Measurements from ENCODE around the gene MYRFL.
"Not testable (repeated sequence)": the region's sequence is repeated elsewhere in the genome, so short reads cannot be mapped to it uniquely, and the experiment has no call there.

MYRFL gene

GRCh38 chr12:69846976-69847375 is 21.9 kb downstream of the MYRFL start:
- no peaks in the 10 kb centered on the region for H3K4me1 ChIP-seq (ENCODE audit: insufficient read depth, low read length, poor library complexity, severe bottlenecking)
- no peak overlapping the region for H3K9ac ChIP-seq (ENCODE audit: low read depth, low read length, poor library complexity, severe bottlenecking)
- H4K20me1 ChIP-seq (ENCODE audit: insufficient read depth, low read length, poor library complexity, severe bottlenecking): no peaks in the 10 kb centered on the region
- H3K79me2 ChIP-seq (ENCODE audit: insufficient read depth, low read length): no peaks in the 10 kb centered on the region
- H3K27me3 ChIP-seq (ENCODE audit: insufficient read depth, low read length, poor library complexity, severe bottlenecking): no peaks in the 10 kb centered on the region
- no peak overlapping the region for H2AFZ ChIP-seq (ENCODE audit: low read length)
- H3K36me3 ChIP-seq (ENCODE audit: insufficient read depth, low read length): no peaks in the 10 kb centered on the region
- TF ChIP-seq CTCF (conservative IDR thresholded peaks at IDR 0.05; ENCODE audit: low read length) (no peak), EZH2phosphoT487 (IDR thresholded peaks at IDR 0.05; ENCODE audit: borderline replicate concordance) (no peak)
- H3K4me2 ChIP-seq (ENCODE audit: low read depth, low read length, poor library complexity, severe bottlenecking): no peak overlapping the region
- H3K9me2 ChIP-seq (replicated peaks; ENCODE audit: low read depth, low read length): no peaks in the 10 kb centered on the region
- H3K9me3 ChIP-seq (ENCODE audit: insufficient read depth, low read depth, low read length): no peaks in the 10 kb centered on the region
- H3F3A ChIP-seq (ENCODE audit: low read depth): no peaks in the 10 kb centered on the region
- no peak overlapping the region for H3K4me3 ChIP-seq (ENCODE audit: low read length, poor library complexity, severe bottlenecking)

- no peaks in the 10 kb centered on the region for H3K79me2 ChIP-seq (ENCODE audit: insufficient read depth, low read length)
- no peaks in the 10 kb centered on the region for H3K36me3 ChIP-seq (ENCODE audit: insufficient read depth, low read length)
- H3F3A ChIP-seq (ENCODE audit: low read depth): no peaks in the 10 kb centered on the region
- H3K9me2 ChIP-seq (replicated peaks; ENCODE audit: low read depth, low read length): no peaks in the 10 kb centered on the region
- H3K4me1 ChIP-seq (ENCODE audit: insufficient read depth, low read length, poor library complexity, severe bottlenecking): no peaks in the 10 kb centered on the region
- H3K4me3 ChIP-seq (ENCODE audit: low read length, poor library complexity, severe bottlenecking): no peak overlapping the region
- no peak overlapping the region for H2AFZ ChIP-seq (ENCODE audit: low read length)
- peaks cover 6% of the 10 kb centered on the region; the same call in 1 of the 2 replicates for H3K9me3 ChIP-seq (ENCODE audit: insufficient read depth, low read depth, low read length)
- no peaks in the 10 kb centered on the region for H4K20me1 ChIP-seq (ENCODE audit: insufficient read depth, low read length, poor library complexity, severe bottlenecking)
- H3K9ac ChIP-seq (ENCODE audit: low read depth, low read length, poor library complexity, severe bottlenecking): no peak overlapping the region
- no peak overlapping the region for H3K4me2 ChIP-seq (ENCODE audit: low read depth, low read length, poor library complexity, severe bottlenecking)
- no peak for TF ChIP-seq CTCF (conservative IDR thresholded peaks at IDR 0.05; ENCODE audit: low read length)
- TF ChIP-seq EZH2phosphoT487 (IDR thresholded peaks at IDR 0.05; ENCODE audit: borderline replicate concordance): no peak
- H3K27me3 ChIP-seq (ENCODE audit: insufficient read depth, low read length, poor library complexity, severe bottlenecking): no peaks in the 10 kb centered on the region
Observed at GRCh38 chr12:69851976-69852375, 26.9 kb downstream of the MYRFL start.

- not testable (repeated sequence) for H3K9me3 ChIP-seq (ENCODE audit: insufficient read depth, low read depth, low read length); H3K4me3 ChIP-seq (ENCODE audit: low read length, poor library complexity, severe bottlenecking); H3K4me1 ChIP-seq (ENCODE audit: insufficient read depth, low read length, poor library complexity, severe bottlenecking); H3K9me2 ChIP-seq (replicated peaks; ENCODE audit: low read depth, low read length); H3K79me2 ChIP-seq (ENCODE audit: insufficient read depth, low read length); H3K36me3 ChIP-seq (ENCODE audit: insufficient read depth, low read length); H2AFZ ChIP-seq (ENCODE audit: low read length); H4K20me1 ChIP-seq (ENCODE audit: insufficient read depth, low read length, poor library complexity, severe bottlenecking); H3K27me3 ChIP-seq (ENCODE audit: insufficient read depth, low read length, poor library complexity, severe bottlenecking); H3K9ac ChIP-seq (ENCODE audit: low read depth, low read length, poor library complexity, severe bottlenecking); H3K4me2 ChIP-seq (ENCODE audit: low read depth, low read length, poor library complexity, severe bottlenecking); H3F3A ChIP-seq (ENCODE audit: low read depth)
Observed at GRCh38 chr12:69853176-69853961, 28.3 kb downstream of the MYRFL start.

GRCh38 chr12:69866698-69867097 is 41.7 kb downstream of the MYRFL start:
- H3K27me3 ChIP-seq (ENCODE audit: insufficient read depth, low read length, poor library complexity, severe bottlenecking): no peaks in the 10 kb centered on the region

More at GRCh38 chr12:69866698-69867097, 41.7 kb downstream of the MYRFL start:
- Histone ChIP-seq H3K9ac (ENCODE audit: low read depth, low read length, poor library complexity, severe bottlenecking) (no peak overlapping the region), H3K9me3 (ENCODE audit: insufficient read depth, low read depth, low read length) (no peaks in the 10 kb centered on the region), H3K36me3 (ENCODE audit: insufficient read depth, low read length) (no peaks in the 10 kb centered on the region), H3F3A (ENCODE audit: low read depth) (no peaks in the 10 kb centered on the region), H4K20me1 (ENCODE audit: insufficient read depth, low read length, poor library complexity, severe bottlenecking) (no peaks in the 10 kb centered on the region), H3K4me1 (ENCODE audit: insufficient read depth, low read length, poor library complexity, severe bottlenecking) (no peaks in the 10 kb centered on the region), H3K9me2 (replicated peaks; ENCODE audit: low read depth, low read length) (no peaks in the 10 kb centered on the region), H2AFZ (ENCODE audit: low read length) (no peak overlapping the region), H3K4me3 (ENCODE audit: low read length, poor library complexity, severe bottlenecking) (no peak overlapping the region), H3K79me2 (ENCODE audit: insufficient read depth, low read length) (no peaks in the 10 kb centered on the region), H3K4me2 (ENCODE audit: low read depth, low read length, poor library complexity, severe bottlenecking) (no peak overlapping the region)
- no peak for TF ChIP-seq EZH2phosphoT487 (IDR thresholded peaks at IDR 0.05; ENCODE audit: borderline replicate concordance)
- TF ChIP-seq CTCF (conservative IDR thresholded peaks at IDR 0.05; ENCODE audit: low read length): no peak
